HepG2 (cell line): ENCODE data around the gene CLASRP. TPM values are rescaled to one million over a fixed set of nuclear protein-coding genes. Genes with fewer than 3 reads are reported as not detected.

ENCODE experiments used
- ATAC-seq: fragments of 200-7000 bp; cut with Tn5 transposase; 3 replicates; pipeline ENCODE4 v1.9.1; 2020; ENCODE audit warnings: mild to moderate bottlenecking, moderate library complexity
- BruUV-seq: library from RNA; stranded (reverse); fragments of 400-500 nt; replicated peaks from 2 replicates; lab custom pipeline; 2021; lab: Mats Ljungman, UMichigan
- CTCF ChIA-PET: fragments of 300-600 bp; formaldehyde crosslinking; extraction: SDS; loops from one replicate; lab custom pipeline; 2021; ENCODE audit warnings: low total read pairs, inconsistent platforms, low intra/inter-chr PET ratio; lab: Yijun Ruan, JAX
- POLR2A ChIA-PET: fragments of 350-600 bp; sonication (Branson Sonifier 250); formaldehyde crosslinking; loops from one replicate; lab custom pipeline; 2020; ENCODE audit warnings: antibody characterized with exemption, inconsistent platforms; lab: Yijun Ruan, JAX
- DNase-seq: peaks from one replicate; pipeline ENCODE4 v3.0.0-alpha.2; 2015; ENCODE audit warnings: low spot score
- FAIRE-seq: peaks from 3 replicates; lab custom pipeline; 2011; peaks lifted over from hg19 to GRCh38; lab: Jason Lieb, UNC
- H2AFZ ChIP-seq: one replicate; pipeline ENCODE4 v1.6.1; 2011; ENCODE audit warnings: low read length, inconsistent platforms
- H3K27ac ChIP-seq: fragments of 300-600 bp; 3 replicates; pipeline ENCODE4 v1.8.0; 2011; ENCODE audit warnings: mixed run types, mild to moderate bottlenecking, mixed read lengths, low read length, inconsistent platforms; ENCODE audit not compliant: insufficient read depth; ENCODE audit errors: extremely low read length
- H3K27me3 ChIP-seq, 2 experiments: fragments of 200-600 bp in 1 of 2; 2 replicates in 1 of 2; 3 replicates in 1 of 2; pipeline versions ENCODE4 v1.6.0 to v1.8.0; 2011; ENCODE audit warnings: low read length in 2 of 2, mild to moderate bottlenecking in 2 of 2, moderate library complexity in 2 of 2, inconsistent platforms in 1 of 2; ENCODE audit not compliant: insufficient read depth in 2 of 2, control insufficient read depth in 1 of 2
- H3K36me3 ChIP-seq, 2 experiments: fragments of 200-600 bp in 1 of 2; replicated peaks in 1 of 2; 2 replicates in 1 of 2; 3 replicates in 1 of 2; pipeline versions ENCODE4 v1.5.1 to v1.8.0; 2011; ENCODE audit warnings: low read length in 2 of 2, inconsistent platforms in 1 of 2; ENCODE audit not compliant: insufficient read depth in 2 of 2, control insufficient read depth in 1 of 2
- H3K4me1 ChIP-seq: 2 replicates; pipeline ENCODE4 v1.5.1; 2012; ENCODE audit warnings: low read length, inconsistent platforms; ENCODE audit not compliant: insufficient read depth
- H3K4me2 ChIP-seq: 2 replicates; pipeline ENCODE4 v1.6.0; 2011; ENCODE audit warnings: low read depth, low read length, inconsistent platforms
- H3K4me3 ChIP-seq, 3 experiments: fragments of 200-600 bp in 1 of 3; sonication (generic), shearing (Covaris generic) in 1 of 3; replicated peaks in 1 of 3; 2 replicates each; pipeline ENCODE4 v1.5.1; 2011 to 2016; ENCODE audit warnings: low read length in 3 of 3, inconsistent platforms in 2 of 3, low read depth in 2 of 3, mild to moderate bottlenecking in 2 of 3, control low read depth in 1 of 3, mixed read lengths in 1 of 3; ENCODE audit not compliant: insufficient read depth in 1 of 3
- H3K79me2 ChIP-seq: one replicate; pipeline ENCODE4 v1.6.1; 2011; ENCODE audit warnings: low read length, inconsistent platforms; ENCODE audit not compliant: insufficient read depth
- H3K9ac ChIP-seq: 2 replicates; pipeline ENCODE4 v1.6.0; 2011; ENCODE audit warnings: mild to moderate bottlenecking, low read depth, low read length, inconsistent platforms; ENCODE audit not compliant: insufficient read depth
- H3K9me3 ChIP-seq: 2 replicates; pipeline ENCODE4 v1.5.1; 2012; ENCODE audit warnings: mild to moderate bottlenecking, low read length
- H4K20me1 ChIP-seq: 2 replicates; pipeline ENCODE4 v1.6.0; 2011; ENCODE audit warnings: inconsistent platforms, mild to moderate bottlenecking, low read length, moderate library complexity; ENCODE audit not compliant: insufficient read depth
- ARID2 ChIP-seq: sonication (generic); formaldehyde crosslinking; IDR thresholded peaks from 2 replicates; pipeline ENCODE4 v1.8.1; 2022; ENCODE audit warnings: mild to moderate bottlenecking, missing genetic modification reagents, borderline replicate concordance
- KDM4B ChIP-seq: sonication (generic); formaldehyde crosslinking; IDR thresholded peaks from 2 replicates; pipeline ENCODE4 v1.4.0; 2020; ENCODE audit warnings: missing genetic modification reagents
- MEF2D ChIP-seq: sonication (generic); formaldehyde crosslinking; IDR thresholded peaks from 2 replicates; pipeline ENCODE4 v1.5.1; 2020; ENCODE audit warnings: mild to moderate bottlenecking, missing genetic modification reagents
- PAX8 ChIP-seq: sonication (generic); formaldehyde crosslinking; IDR thresholded peaks from 2 replicates; pipeline ENCODE4 v1.8.0; 2022; ENCODE audit warnings: mild to moderate bottlenecking, missing genetic modification reagents, borderline replicate concordance
- SNRNP70 ChIP-seq: fragments of 200-400 bp; formaldehyde crosslinking; IDR thresholded peaks from 2 replicates; pipeline ENCODE4 v1.6.1; 2017; ENCODE audit warnings: mild to moderate bottlenecking, low read depth, low read length, moderate library complexity
- ZBTB8A ChIP-seq: sonication (generic); formaldehyde crosslinking; IDR thresholded peaks from 2 replicates; pipeline ENCODE4 v1.4.0; 2020; ENCODE audit warnings: mild to moderate bottlenecking, low read depth, missing genetic modification reagents, borderline replicate concordance
- ZNF225 ChIP-seq: sonication (generic); formaldehyde crosslinking; IDR thresholded peaks from 2 replicates; pipeline ENCODE4 v1.4.0; 2020; ENCODE audit warnings: mild to moderate bottlenecking, missing genetic modification reagents
- ZNF546 ChIP-seq: sonication (generic); formaldehyde crosslinking; conservative IDR thresholded peaks from 2 replicates; pipeline ENCODE4 v1.8.1; 2023; ENCODE audit warnings: mild to moderate bottlenecking, missing genetic modification reagents
- ZNF674 ChIP-seq: sonication (generic); formaldehyde crosslinking; IDR thresholded peaks from 2 replicates; pipeline ENCODE4 v1.5.0; 2020; ENCODE audit warnings: low read depth, mild to moderate bottlenecking, missing genetic modification reagents
- WGBS: methylation state at CpG from one replicate; pipeline ENCODE4 v1.1.6; 2017; ENCODE audit warnings: low lambda C conversion rate; 5-methylcytosine and 5-hydroxymethylcytosine counted together
- in situ Hi-C: cut with HindIII; loops from 2 replicates; pipeline ENCODE4 v1.10.0; 2017; ENCODE audit warnings: low pct_unique_long_range_greater_than_20kb; ENCODE audit not compliant: extremely low pct_ligation_motif_present
- intact Hi-C: fragments of 100-400 bp; cut with micrococcal nuclease; formaldehyde crosslinking; loops from one replicate; pipeline ENCODE4 v1.10.0; 2022; ENCODE audit not compliant: unreplicated experiment
- polyA plus RNA-seq, 8 experiments: library from polyadenylated mRNA; depleted of rRNA in 3 of 8; stranded (reverse) in 7 of 8; unstranded in 1 of 8; fragments of >200 nt; fragmentation: Illumina TruSeq in 4 of 8; extraction: Trizol in 4 of 8; gene quantifications; 2 replicates each; pipeline versions ENCODE4 v1.2.1 to v1.2.3, GENCODE V29; 2011 to 2016; ENCODE audit warnings: low read depth in 4 of 8, missing spikeins in 1 of 8, mixed read lengths in 1 of 8; ENCODE audit not compliant: insufficient read depth in 1 of 8
- total RNA-seq, 5 experiments: library from RNA; depleted of rRNA; stranded (reverse); fragments of >200 nt; fragmentation: Illumina TruSeq; extraction: Trizol; gene quantifications; 2 replicates each; pipeline ENCODE4 v1.2.3, GENCODE V29; 2016; ENCODE audit warnings: low read depth in 1 of 5
- TF ChIP-seq, protein P1 (sequence below): sonication (generic); formaldehyde crosslinking; IDR thresholded peaks from 2 replicates; pipeline ENCODE4 v1.4.0; 2020; ENCODE audit warnings: low read depth, mild to moderate bottlenecking, missing genetic modification reagents

The CLASRP gene
- total and polyA plus RNA-seq, 2 of the 13 experiments (the other 11 are each of a cell fraction or from before 2014, with no cell fraction given) = 32.0 to 51.4 TPM

DNA sequence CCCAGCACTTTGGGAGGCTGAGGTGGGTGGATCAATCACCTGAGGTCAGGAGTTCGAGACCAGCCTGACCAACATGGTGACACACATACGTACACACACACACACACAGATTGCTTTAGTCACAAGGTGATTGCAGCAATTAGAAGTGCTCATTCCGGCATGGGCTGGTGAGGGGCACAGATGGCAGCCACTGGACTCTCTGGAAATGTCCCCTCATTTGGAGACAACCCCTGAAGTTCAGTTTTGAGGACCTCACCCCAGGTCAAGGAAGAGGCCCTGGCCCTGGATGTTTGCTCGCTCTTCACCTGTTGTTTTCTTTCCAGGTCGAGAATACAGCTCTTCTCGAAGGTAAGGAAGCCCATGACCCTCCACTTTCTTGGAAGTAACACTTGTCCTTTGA lies 31.4 kb downstream of the CLASRP start:
- Histone ChIP-seq H3K79me2 (no peaks in the 10 kb centered on the region), H3K9me3 (no peaks in the 10 kb centered on the region), H3K27me3 (no peaks in the 10 kb centered on the region), H2AFZ (no peak overlapping the region), H3K36me3 (peaks cover 27 to 45% of the 10 kb centered on the region in 2 experiments; a peak in 4 of 5 replicates), H4K20me1 (no peaks in the 10 kb centered on the region), H3K4me2 (no peak overlapping the region), H3K4me1 (peaks cover 9% of the 10 kb centered on the region; the same call in 1 of the 2 replicates), H3K4me3 (no peak overlapping the region), H3K27ac (no peak overlapping the region), H3K9ac (no peak overlapping the region)
- no peak for ATAC-seq
- BruUV-seq = no TSS peak
- no peak for DNase-seq
- FAIRE-seq = no peak
- intact Hi-C loops = no loop called here
- POLR2A ChIA-PET = no interaction called here
- 95% methylated on average over 3 of the region's 6 CpGs for WGBS
- in situ Hi-C loops = no loop called here
- no peak for TF ChIP-seq SNRNP70
- no peak for TF ChIP-seq ZBTB8A (CRISPR knock-in tag)
- TF ChIP-seq MEF2D (CRISPR knock-in tag) = no peak
- TF ChIP-seq ZNF225 (CRISPR knock-in tag) = no peak
- TF ChIP-seq PAX8 (CRISPR knock-in tag) = no peak
- no peak for TF ChIP-seq ZNF674 (CRISPR knock-in tag)
- TF ChIP-seq ARID2 (CRISPR knock-in tag) = no peak
- TF ChIP-seq ZNF546 (CRISPR knock-in tag) = no peak
- TF ChIP-seq KDM4B (CRISPR knock-in tag) = no peak
- TF ChIP-seq, protein P1, sequence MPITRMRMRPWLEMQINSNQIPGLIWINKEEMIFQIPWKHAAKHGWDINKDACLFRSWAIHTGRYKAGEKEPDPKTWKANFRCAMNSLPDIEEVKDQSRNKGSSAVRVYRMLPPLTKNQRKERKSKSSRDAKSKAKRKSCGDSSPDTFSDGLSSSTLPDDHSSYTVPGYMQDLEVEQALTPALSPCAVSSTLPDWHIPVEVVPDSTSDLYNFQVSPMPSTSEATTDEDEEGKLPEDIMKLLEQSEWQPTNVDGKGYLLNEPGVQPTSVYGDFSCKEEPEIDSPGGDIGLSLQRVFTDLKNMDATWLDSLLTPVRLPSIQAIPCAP (CRISPR knock-in tag) = no peak
- CTCF ChIA-PET = no interaction called here
